Loucy (cell line): ENCODE measurements around the gene NIPBL.
"Not testable (repeated sequence)": the region's sequence is repeated elsewhere in the genome, so short reads cannot be mapped to it uniquely, and the experiment has no call there.

Experiments
- H2AFZ ChIP-seq: fragments of 200-600 bp; sonication (generic); 2 replicates; pipeline ENCODE4 v1.6.0; 2016; ENCODE audit warnings: antibody characterized with exemption, mild to moderate bottlenecking, low read length, moderate library complexity
- H3F3A ChIP-seq: fragments of 200-600 bp; 2 replicates; pipeline ENCODE4 v1.6.0; 2016; ENCODE audit warnings: antibody characterized with exemption, low read depth, mild to moderate bottlenecking
- H3K27me3 ChIP-seq: fragments of 200-600 bp; sonication (generic); 2 replicates; pipeline ENCODE4 v1.6.1; 2014; ENCODE audit warnings: low read length, mild to moderate bottlenecking; ENCODE audit not compliant: insufficient read depth, poor library complexity, severe bottlenecking
- H3K36me3 ChIP-seq: fragments of 200-600 bp; sonication (generic); 2 replicates; pipeline ENCODE4 v1.6.1; 2016; ENCODE audit warnings: low read length; ENCODE audit not compliant: insufficient read depth
- H3K4me1 ChIP-seq: fragments of 200-600 bp; sonication (generic); 2 replicates; pipeline ENCODE4 v1.5.1; 2014; ENCODE audit warnings: low read length, mild to moderate bottlenecking; ENCODE audit not compliant: insufficient read depth, poor library complexity, severe bottlenecking
- H3K4me2 ChIP-seq: fragments of 200-600 bp; sonication (generic); 2 replicates; pipeline ENCODE4 v1.6.0; 2014; ENCODE audit warnings: antibody characterized with exemption, low read length, low read depth, mild to moderate bottlenecking; ENCODE audit not compliant: poor library complexity, severe bottlenecking
- H3K4me3 ChIP-seq: fragments of 200-600 bp; sonication (generic); 2 replicates; pipeline ENCODE4 v1.5.1; 2014; ENCODE audit warnings: low read length, mild to moderate bottlenecking, mixed read lengths; ENCODE audit not compliant: poor library complexity, severe bottlenecking
- H3K79me2 ChIP-seq: fragments of 200-600 bp; sonication (generic); 2 replicates; pipeline ENCODE4 v1.6.1; 2014; ENCODE audit warnings: low read length; ENCODE audit not compliant: insufficient read depth
- H3K9ac ChIP-seq: fragments of 200-600 bp; sonication (generic); 2 replicates; pipeline ENCODE4 v1.6.0; 2014; ENCODE audit warnings: mild to moderate bottlenecking, low read depth, low read length, moderate library complexity; ENCODE audit not compliant: poor library complexity, severe bottlenecking
- H3K9me2 ChIP-seq: fragments of 200-600 bp; sonication (generic); replicated peaks from 2 replicates; pipeline ENCODE4 v1.6.1; 2016; ENCODE audit warnings: low read depth, low read length, mixed read lengths
- H3K9me3 ChIP-seq: fragments of 200-600 bp; sonication (generic); 2 replicates; pipeline ENCODE4 v1.6.1; 2014; ENCODE audit warnings: mild to moderate bottlenecking, antibody characterized with exemption, low read length, low read depth; ENCODE audit not compliant: insufficient read depth
- H4K20me1 ChIP-seq: fragments of 200-600 bp; sonication (generic); 2 replicates; pipeline ENCODE4 v1.6.0; 2014; ENCODE audit warnings: antibody characterized with exemption, low read length, mild to moderate bottlenecking; ENCODE audit not compliant: insufficient read depth, poor library complexity, severe bottlenecking
- EZH2phosphoT487 ChIP-seq: fragments of 200-600 bp; IDR thresholded peaks from 2 replicates; pipeline ENCODE4 v1.6.1; 2018; ENCODE audit warnings: antibody characterized with exemption, mild to moderate bottlenecking, moderate library complexity, borderline replicate concordance
- TF ChIP-seq, protein P1 (sequence below): fragments of 200-600 bp; sonication (generic); conservative IDR thresholded peaks from 2 replicates; pipeline ENCODE4 v1.5.1; 2014; ENCODE audit warnings: mild to moderate bottlenecking, antibody characterized with exemption, low read length

The NIPBL gene

DNA sequence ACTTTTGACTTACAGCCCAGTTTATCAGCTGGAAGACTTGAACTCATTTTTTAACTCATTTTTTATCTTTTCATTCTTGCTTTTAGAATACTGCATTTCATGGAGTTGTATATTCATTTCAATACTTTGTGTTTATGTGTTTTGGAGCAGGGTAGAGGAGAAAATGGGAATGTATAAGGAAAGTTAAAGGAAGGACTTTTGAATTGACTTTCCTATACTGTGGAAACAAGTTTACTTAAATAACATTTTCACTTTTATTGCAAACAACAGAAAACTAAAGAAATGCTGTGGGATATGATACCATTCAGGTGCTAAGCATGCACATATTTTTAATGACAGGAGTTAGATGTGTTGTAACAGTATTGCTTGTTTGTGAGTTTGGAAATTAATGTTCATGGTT lies 11.7 kb downstream of the NIPBL start:
- peaks cover 97% of the 10 kb centered on the region for H3K79me2 ChIP-seq
- H4K20me1 ChIP-seq: peaks cover 91% of the 10 kb centered on the region
- H3K36me3 ChIP-seq: peaks cover 20% of the 10 kb centered on the region; the same call in 1 of the 2 replicates
- no peak overlapping the region for H2AFZ ChIP-seq
- H3K9me3 ChIP-seq: no peaks in the 10 kb centered on the region
- no peak overlapping the region for H3K9ac ChIP-seq
- peak overlapping the region; percentile 39 for H3K4me2 ChIP-seq
- peaks cover 41% of the 10 kb centered on the region for H3K4me1 ChIP-seq
- H3F3A ChIP-seq: no peaks in the 10 kb centered on the region
- no peaks in the 10 kb centered on the region for H3K9me2 ChIP-seq
- no peak overlapping the region for H3K4me3 ChIP-seq
- TF ChIP-seq EZH2phosphoT487: no peak
- TF ChIP-seq, protein P1, sequence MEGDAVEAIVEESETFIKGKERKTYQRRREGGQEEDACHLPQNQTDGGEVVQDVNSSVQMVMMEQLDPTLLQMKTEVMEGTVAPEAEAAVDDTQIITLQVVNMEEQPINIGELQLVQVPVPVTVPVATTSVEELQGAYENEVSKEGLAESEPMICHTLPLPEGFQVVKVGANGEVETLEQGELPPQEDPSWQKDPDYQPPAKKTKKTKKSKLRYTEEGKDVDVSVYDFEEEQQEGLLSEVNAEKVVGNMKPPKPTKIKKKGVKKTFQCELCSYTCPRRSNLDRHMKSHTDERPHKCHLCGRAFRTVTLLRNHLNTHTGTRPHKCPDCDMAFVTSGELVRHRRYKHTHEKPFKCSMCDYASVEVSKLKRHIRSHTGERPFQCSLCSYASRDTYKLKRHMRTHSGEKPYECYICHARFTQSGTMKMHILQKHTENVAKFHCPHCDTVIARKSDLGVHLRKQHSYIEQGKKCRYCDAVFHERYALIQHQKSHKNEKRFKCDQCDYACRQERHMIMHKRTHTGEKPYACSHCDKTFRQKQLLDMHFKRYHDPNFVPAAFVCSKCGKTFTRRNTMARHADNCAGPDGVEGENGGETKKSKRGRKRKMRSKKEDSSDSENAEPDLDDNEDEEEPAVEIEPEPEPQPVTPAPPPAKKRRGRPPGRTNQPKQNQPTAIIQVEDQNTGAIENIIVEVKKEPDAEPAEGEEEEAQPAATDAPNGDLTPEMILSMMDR: no peak
- no peaks in the 10 kb centered on the region for H3K27me3 ChIP-seq

DNA sequence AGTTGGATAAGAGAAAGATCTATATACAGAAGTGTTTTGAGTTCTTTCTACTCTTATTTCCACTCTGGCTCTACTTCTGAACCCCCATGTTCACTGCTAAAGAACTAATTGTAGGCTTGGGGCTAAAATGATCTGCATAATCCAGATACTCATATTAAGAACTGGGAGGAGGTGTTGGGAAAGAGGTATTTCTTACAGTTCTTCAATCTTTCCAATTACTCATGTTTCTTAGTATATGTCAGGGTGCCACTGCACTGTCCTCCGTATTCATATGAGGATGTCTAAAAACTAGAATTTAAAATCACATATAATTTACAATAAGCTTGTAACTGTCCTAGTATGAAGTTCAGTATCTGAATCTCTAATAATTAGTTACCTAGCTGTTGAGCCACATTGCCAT lies 12.7 kb downstream of the NIPBL start:
- TF ChIP-seq, protein P1: no peak
- TF ChIP-seq EZH2phosphoT487: no peak
- H3K4me1 ChIP-seq: peaks cover 37% of the 10 kb centered on the region
- H3K9me3 ChIP-seq: no peaks in the 10 kb centered on the region
- H2AFZ ChIP-seq: no peak overlapping the region
- H3K27me3 ChIP-seq: no peaks in the 10 kb centered on the region
- peaks cover 20% of the 10 kb centered on the region; the same call in 1 of the 2 replicates for H3K36me3 ChIP-seq
- no peaks in the 10 kb centered on the region for H3K9me2 ChIP-seq
- H3K4me3 ChIP-seq: no peak overlapping the region
- H3F3A ChIP-seq: no peaks in the 10 kb centered on the region
- H3K9ac ChIP-seq: no peak overlapping the region
- H3K4me2 ChIP-seq: peak overlapping the region; percentile 39
- H3K79me2 ChIP-seq: peaks cover 97% of the 10 kb centered on the region
- peaks cover 90% of the 10 kb centered on the region for H4K20me1 ChIP-seq

DNA sequence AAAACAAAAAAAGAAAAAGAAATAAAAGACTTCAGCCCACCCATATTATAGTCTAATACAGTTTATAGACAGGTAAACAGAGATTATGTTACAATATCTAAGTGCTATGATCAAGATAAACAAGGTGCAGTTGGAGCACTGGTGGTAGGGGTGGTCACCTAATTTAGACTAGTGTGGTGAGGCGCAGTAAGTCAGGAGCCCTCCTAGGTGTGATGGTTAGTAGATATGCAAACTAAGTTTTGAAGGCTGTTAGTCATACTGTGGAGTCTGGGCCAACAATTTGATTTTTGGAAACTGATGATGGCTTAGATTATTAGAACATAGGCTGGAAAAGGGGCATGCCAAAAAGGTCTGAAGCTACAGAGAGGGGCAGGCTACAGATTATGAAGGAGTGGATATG lies 14.7 kb downstream of the NIPBL start:
- H4K20me1 ChIP-seq: peaks cover 89% of the 10 kb centered on the region
- H2AFZ ChIP-seq: no peak overlapping the region
- H3K27me3 ChIP-seq: no peaks in the 10 kb centered on the region
- H3K79me2 ChIP-seq: peaks cover 97% of the 10 kb centered on the region
- no peak overlapping the region for H3K4me2 ChIP-seq
- H3K4me1 ChIP-seq: peaks cover 30% of the 10 kb centered on the region
- H3K4me3 ChIP-seq: no peak overlapping the region
- no peaks in the 10 kb centered on the region for H3K9me2 ChIP-seq
- TF ChIP-seq, protein P1: no peak
- no peak for TF ChIP-seq EZH2phosphoT487
- no peaks in the 10 kb centered on the region for H3F3A ChIP-seq
- peaks cover 9% of the 10 kb centered on the region; the same call in 1 of the 2 replicates for H3K36me3 ChIP-seq
- H3K9me3 ChIP-seq: no peaks in the 10 kb centered on the region
- H3K9ac ChIP-seq: no peak overlapping the region

DNA sequence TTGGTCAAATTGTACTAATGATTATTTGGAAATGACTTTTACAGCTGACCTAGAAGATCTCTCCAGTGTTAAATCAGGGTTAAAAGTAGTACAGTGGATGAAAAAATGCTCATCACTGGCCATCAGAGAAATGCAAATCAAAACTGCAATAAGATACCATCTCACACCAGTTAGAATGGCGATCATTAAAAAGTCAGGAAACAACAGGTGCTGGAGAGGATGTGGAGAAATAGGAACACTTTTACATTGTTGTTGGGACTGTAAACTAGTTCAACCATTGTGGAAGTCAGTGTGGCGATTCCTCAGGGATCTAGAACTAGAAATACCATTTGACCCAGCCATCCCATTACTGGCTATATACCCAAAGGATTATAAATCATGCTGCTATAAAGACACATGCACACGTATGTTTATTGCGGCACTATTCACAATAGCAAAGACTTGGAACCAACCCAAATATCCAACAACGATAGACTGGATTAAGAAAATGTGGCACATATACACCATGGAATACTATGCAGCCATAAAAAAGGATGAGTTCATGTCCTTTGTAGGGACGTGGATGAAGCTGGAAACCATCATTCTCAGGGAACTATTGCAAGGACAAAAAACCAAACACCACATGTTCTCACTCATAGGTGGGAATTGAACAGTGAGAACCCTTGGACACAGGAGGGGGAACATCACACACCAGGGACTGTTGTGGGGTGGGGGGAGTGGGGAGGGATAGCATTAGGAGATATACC lies 15.7 kb downstream of the NIPBL start:
- H3K9ac ChIP-seq, H2AFZ ChIP-seq, H3K4me2 ChIP-seq, H3K9me2 ChIP-seq, H3K36me3 ChIP-seq, H3F3A ChIP-seq, H3K27me3 ChIP-seq, H3K4me3 ChIP-seq, H3K9me3 ChIP-seq: not testable (repeated sequence)
- peaks cover 22% of the 10 kb centered on the region for H3K4me1 ChIP-seq
- peaks cover 97% of the 10 kb centered on the region for H3K79me2 ChIP-seq
- H4K20me1 ChIP-seq: peaks cover 87% of the 10 kb centered on the region
